ENCODE data around the gene ZBTB40. TPM values are rescaled to one million over a fixed set of nuclear protein-coding genes. Genes with fewer than 3 reads are reported as not detected.

Gene ZBTB40
- total RNA-seq, 1 experiment from 2014 or later: 19.5 TPM

DNA sequence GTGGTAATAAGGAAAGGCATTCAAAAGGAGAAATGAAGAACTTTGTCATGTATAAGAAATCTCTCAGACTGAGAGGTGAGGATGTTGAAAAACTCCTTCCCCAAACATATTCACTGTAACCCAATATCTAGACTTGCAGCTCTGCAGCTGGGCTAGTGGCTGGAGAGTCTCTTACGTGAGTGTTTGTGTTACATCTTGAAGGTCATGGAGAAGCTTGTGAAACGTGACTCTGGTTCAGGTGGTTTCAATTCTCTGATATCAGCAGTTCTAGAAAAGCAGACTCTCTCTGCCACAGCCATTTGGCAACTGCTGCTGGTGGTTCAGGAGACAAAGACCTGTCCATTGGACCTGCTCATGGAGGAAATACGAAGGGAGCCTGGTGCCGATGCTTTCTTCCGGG is 56.7 kb downstream of the ZBTB40 start:
- POLR2A ChIA-PET: no interaction called here
- Histone ChIP-seq H3K9ac (ENCODE audit: low read length) (no peak overlapping the region), H4K20me1 (ENCODE audit: insufficient read depth) (no peaks in the 10 kb centered on the region), H3K9me3 (ENCODE audit: control insufficient read depth in 1 of 2, insufficient read depth in 1 of 2, low read depth in 1 of 2, low read length in 2 of 2) (no peaks in the 10 kb centered on the region), H2AFZ (ENCODE audit: low read depth, low read length, poor library complexity, severe bottlenecking) (no peak overlapping the region), H3K27me3 (ENCODE audit: insufficient read depth, low read length) (no peaks in the 10 kb centered on the region), H3K79me2 (ENCODE audit: insufficient read depth, low read length) (no peaks in the 10 kb centered on the region), H3K27ac (ENCODE audit: low read depth, low read length) (no peak overlapping the region), H3K4me2 (ENCODE audit: low read length) (no peak overlapping the region), H3K9me2 (ENCODE audit: insufficient read depth) (no peaks in the 10 kb centered on the region), H3K4me1 (ENCODE audit: control insufficient read depth in 1 of 2, insufficient read depth in 2 of 2, low read length in 2 of 2) (no peaks in the 10 kb centered on the region), H3K4me3 (replicated peaks in 1 of 2; ENCODE audit: low read depth in 1 of 2, low read length in 2 of 2) (no peak overlapping the region), H3K36me3 (ENCODE audit: control insufficient read depth in 1 of 2, insufficient read depth in 2 of 2, low read length in 2 of 2) (peaks cover 21 to 24% of the 10 kb centered on the region in 2 experiments; a peak in 3 of 4 replicates)
- RAD21 ChIA-PET (ENCODE audit: low non-redundant PET in 1 of 2, low total read pairs in 2 of 2, uncharacterized antibody in 2 of 2, unreplicated experiment in 2 of 2): no interaction called here
- TF ChIP-seq MAX (IDR thresholded peaks at IDR 0.05) (no peak), RAD21 (IDR thresholded peaks at IDR 0.05; ENCODE audit: low read depth) (no peak), ZFX (IDR thresholded peaks at IDR 0.05) (no peak)
- no peak for DNase-seq (ENCODE audit: low read depth, low spot score)
- no TSS peak for BruUV-seq (replicated peaks)
- CTCF ChIA-PET: interaction anchor here (0.6 kb wide), 2 partner anchors 67 to 435 kb away, joined by 3 to 5 read pairs; no protein-coding TSS in a partner anchor
- intact Hi-C loops (cut with micrococcal nuclease): no loop called here
- no peak for ATAC-seq

DNA sequence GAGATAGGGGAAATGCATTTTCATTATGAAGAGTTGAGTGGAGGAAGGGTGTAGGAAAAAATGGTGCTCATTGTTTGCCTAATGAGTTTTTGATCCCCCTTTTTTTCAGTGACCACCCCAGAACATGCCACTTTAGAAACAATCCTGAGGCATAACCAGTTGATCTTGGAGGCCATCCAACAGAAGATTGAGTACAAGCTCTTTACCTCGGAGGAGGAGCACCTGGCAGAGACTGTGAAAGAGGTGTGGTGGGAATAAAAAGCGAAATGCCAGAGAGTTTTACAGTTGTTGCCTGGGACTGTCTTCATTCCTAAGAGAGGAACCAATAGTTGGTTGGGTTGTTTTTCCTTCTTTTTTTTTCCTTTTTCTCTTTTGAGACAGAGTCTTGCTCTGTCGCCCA is 57.3 kb downstream of the ZBTB40 start:
- H4K20me1 ChIP-seq (ENCODE audit: insufficient read depth): no peaks in the 10 kb centered on the region
- H3K27ac ChIP-seq (ENCODE audit: low read depth, low read length): no peak overlapping the region
- TF ChIP-seq MAX (IDR thresholded peaks at IDR 0.05) (no peak), ZNF274 (IDR thresholded peaks at IDR 0.05; ENCODE audit: low read depth, low read length) (no peak), POLR2A (IDR thresholded peaks at IDR 0.05; ENCODE audit: borderline replicate concordance, extremely low read depth, insufficient read depth, insufficient read length) (no peak), SIN3A (IDR thresholded peaks at IDR 0.05; ENCODE audit: low read depth) (no peak), EZH2 (IDR thresholded peaks at IDR 0.05) (no peak), FOSL1 (IDR thresholded peaks at IDR 0.05; ENCODE audit: low read depth) (no peak), TCF7L2 (IDR thresholded peaks at IDR 0.05; ENCODE audit: borderline replicate concordance, extremely low read depth, insufficient read depth, insufficient read length) (no peak)
- H3K79me2 ChIP-seq (ENCODE audit: insufficient read depth, low read length): no peaks in the 10 kb centered on the region
- intact Hi-C loops (cut with micrococcal nuclease): no loop called here
- ATAC-seq: no peak
- H3K27me3 ChIP-seq (ENCODE audit: insufficient read depth, low read length): no peaks in the 10 kb centered on the region
- DNase-seq (ENCODE audit: low read depth, low spot score): no peak
- H2AFZ ChIP-seq (ENCODE audit: low read depth, low read length, poor library complexity, severe bottlenecking): no peak overlapping the region
- CTCF ChIA-PET: no interaction called here
- peaks cover 21 to 26% of the 10 kb centered on the region in 2 experiments; a peak in 3 of 4 replicates for H3K36me3 ChIP-seq (ENCODE audit: control insufficient read depth in 1 of 2, insufficient read depth in 2 of 2, low read length in 2 of 2)
- no TSS peak for BruUV-seq (replicated peaks)
- RAD21 ChIA-PET (ENCODE audit: low non-redundant PET in 1 of 2, low total read pairs in 2 of 2, uncharacterized antibody in 2 of 2, unreplicated experiment in 2 of 2): no interaction called here
- H3K9ac ChIP-seq (ENCODE audit: low read length): no peak overlapping the region
- H3K4me1 ChIP-seq (ENCODE audit: control insufficient read depth in 1 of 2, insufficient read depth in 2 of 2, low read length in 2 of 2): no peaks in the 10 kb centered on the region
- no peak overlapping the region for H3K4me2 ChIP-seq (ENCODE audit: low read length)
- H3K9me3 ChIP-seq (ENCODE audit: control insufficient read depth in 1 of 2, insufficient read depth in 1 of 2, low read depth in 1 of 2, low read length in 2 of 2): no peaks in the 10 kb centered on the region
- no peaks in the 10 kb centered on the region for H3K9me2 ChIP-seq (ENCODE audit: insufficient read depth)
- POLR2A ChIA-PET: no interaction called here
- no peak overlapping the region for H3K4me3 ChIP-seq (replicated peaks in 1 of 2; ENCODE audit: low read depth in 1 of 2, low read length in 2 of 2)

All from HCT116 (cell line).